Liver (tissue), 9 donors: ENCODE measurements around the gene CDIPT. TPM values are rescaled to one million over a fixed set of nuclear protein-coding genes. Genes with fewer than 3 reads are reported as not detected.

ENCODE experiments used
- DNase-seq: peaks from one replicate; pipeline ENCODE4 v3.0.0-alpha.2; 2017; ENCODE audit warnings: low spot score
- H3K27ac ChIP-seq, 2 donors: one replicate each; pipeline ENCODE4 v1.7.0; 2013; ENCODE audit warnings: inconsistent platforms in 2 of 2, low read length in 2 of 2, control low read depth in 1 of 2, low read depth in 1 of 2, mild to moderate bottlenecking in 1 of 2
- H3K27me3 ChIP-seq, 4 donors: one replicate each; pipeline versions ENCODE4 v1.6.1 to v1.7.0; 2013; ENCODE audit warnings: low read length in 3 of 4, inconsistent platforms in 1 of 4, mild to moderate bottlenecking in 1 of 4, moderate library complexity in 1 of 4; ENCODE audit not compliant: control insufficient read depth in 4 of 4, insufficient read depth in 4 of 4
- H3K36me3 ChIP-seq, 4 donors: one replicate each; pipeline versions ENCODE4 v1.6.1 to v1.7.0; 2013; ENCODE audit warnings: low read length in 3 of 4, mild to moderate bottlenecking in 3 of 4, low read depth in 1 of 4, moderate library complexity in 1 of 4; ENCODE audit not compliant: control insufficient read depth in 4 of 4, insufficient read depth in 3 of 4
- H3K4me1 ChIP-seq, 4 donors: one replicate each; pipeline versions ENCODE4 v1.6.1 to v1.7.0; 2013; ENCODE audit warnings: low read length in 3 of 4, mild to moderate bottlenecking in 3 of 4, moderate library complexity in 1 of 4; ENCODE audit not compliant: control insufficient read depth in 4 of 4, insufficient read depth in 4 of 4
- H3K4me3 ChIP-seq, 3 donors: one replicate each; pipeline versions ENCODE4 v1.6.1 to v1.7.0; 2013; ENCODE audit warnings: low read length in 3 of 3, control low read depth in 1 of 3, low read depth in 1 of 3, mild to moderate bottlenecking in 1 of 3
- H3K9ac ChIP-seq, 2 donors: one replicate each; pipeline ENCODE4 v1.7.0; 2013; ENCODE audit warnings: low read length in 2 of 2, mild to moderate bottlenecking in 2 of 2, moderate library complexity in 2 of 2, control low read depth in 1 of 2, low read depth in 1 of 2
- H3K9me3 ChIP-seq, 4 donors: one replicate each; pipeline versions ENCODE4 v1.6.1 to v1.7.0; 2013; ENCODE audit warnings: low read length in 3 of 4; ENCODE audit not compliant: control insufficient read depth in 4 of 4
- EGR1 ChIP-seq, 2 donors: IDR thresholded peaks; 2 replicates each; pipeline ENCODE4 v1.6.1; 2016 to 2018; ENCODE audit warnings: antibody characterized with exemption in 2 of 2, low read depth in 2 of 2
- FOXA1 ChIP-seq: IDR thresholded peaks from 2 replicates; pipeline ENCODE4 v1.6.1; 2016; ENCODE audit warnings: antibody characterized with exemption
- FOXA2 ChIP-seq: IDR thresholded peaks from 2 replicates; pipeline ENCODE4 v1.6.1; 2016; ENCODE audit warnings: antibody characterized with exemption
- GABPA ChIP-seq, 2 donors: IDR thresholded peaks in 1 of 2; conservative IDR thresholded peaks in 1 of 2; 2 replicates each; pipeline ENCODE4 v1.6.1; 2016; ENCODE audit warnings: antibody characterized with exemption in 2 of 2, mild to moderate bottlenecking in 1 of 2, moderate library complexity in 1 of 2
- HNF4A ChIP-seq, 2 donors: conservative IDR thresholded peaks; 2 replicates each; pipeline ENCODE4 v1.6.1; 2016; ENCODE audit warnings: antibody characterized with exemption in 2 of 2, mild to moderate bottlenecking in 2 of 2
- HNF4G ChIP-seq: IDR thresholded peaks from 2 replicates; pipeline ENCODE4 v1.6.1; 2016; ENCODE audit warnings: antibody characterized with exemption
- JUND ChIP-seq, 2 donors: IDR thresholded peaks; 2 replicates each; pipeline ENCODE4 v1.6.1; 2016; ENCODE audit warnings: antibody characterized with exemption in 2 of 2
- NR2F2 ChIP-seq: IDR thresholded peaks from 2 replicates; pipeline ENCODE4 v1.6.1; 2016; ENCODE audit warnings: antibody characterized with exemption
- RAD21 ChIP-seq, 2 donors: IDR thresholded peaks; 2 replicates each; pipeline ENCODE4 v1.6.1; 2016; ENCODE audit warnings: antibody characterized with exemption in 2 of 2, mild to moderate bottlenecking in 2 of 2
- RXRA ChIP-seq, 2 donors: IDR thresholded peaks; 2 replicates each; pipeline ENCODE4 v1.6.1; 2017 to 2018; ENCODE audit warnings: antibody characterized with exemption in 2 of 2, mild to moderate bottlenecking in 1 of 2
- SP1 ChIP-seq: IDR thresholded peaks from 2 replicates; pipeline ENCODE4 v1.6.1; 2018; ENCODE audit warnings: antibody characterized with exemption, mild to moderate bottlenecking
- TAF1 ChIP-seq: conservative IDR thresholded peaks from 2 replicates; pipeline ENCODE4 v1.6.1; 2016; ENCODE audit warnings: antibody characterized with exemption, mild to moderate bottlenecking
- YY1 ChIP-seq: IDR thresholded peaks from 2 replicates; pipeline ENCODE4 v1.6.1; 2016; ENCODE audit warnings: antibody characterized with exemption, mild to moderate bottlenecking
- WGBS: extraction: QIAGEN DNeasy Blood & Tissue Kit; methylation state at CpG from one replicate; pipeline ENCODE4 v1.1.7; 2013; 5-methylcytosine and 5-hydroxymethylcytosine counted together
- polyA plus RNA-seq, 2 donors: library from polyadenylated mRNA; stranded (reverse) in 1 of 2; unstranded in 1 of 2; fragments of 200-250 nt in 1 of 2; fragments of >200 nt in 1 of 2; fragmentation: Nextera tagmentation in 1 of 2; extraction: Ambion mirVana in 1 of 2; gene quantifications; one replicate each; pipeline versions ENCODE4 v1.2.1 to v1.2.3, GENCODE V29; 2013 to 2015
- total RNA-seq, 2 donors: library from RNA; depleted of rRNA; stranded (reverse); fragments of >200 nt; gene quantifications; one replicate each; pipeline ENCODE4 v1.2.3, GENCODE V29; 2014
- TF ChIP-seq, protein P1 (sequence below): IDR thresholded peaks from 2 replicates; pipeline ENCODE4 v1.6.1; 2016; ENCODE audit warnings: antibody characterized with exemption
- TF ChIP-seq, protein P2 (sequence below): IDR thresholded peaks from 2 replicates; pipeline ENCODE4 v1.6.1; 2016; ENCODE audit warnings: antibody characterized with exemption
- TF ChIP-seq, protein P3 (sequence below): IDR thresholded peaks from 2 replicates; pipeline ENCODE4 v1.6.1; 2016; ENCODE audit warnings: antibody characterized with exemption, mild to moderate bottlenecking
- TF ChIP-seq, protein P4 (sequence below): fragments of 150-350 bp; IDR thresholded peaks from 2 replicates; pipeline ENCODE4 v1.5.1; 2017; ENCODE audit warnings: improper control_type of control experiment, low read depth, low read length; ENCODE audit not compliant: missing input control
- TF ChIP-seq, protein P5 (sequence below): IDR thresholded peaks from 2 replicates; pipeline ENCODE4 v1.6.1; 2016; ENCODE audit warnings: antibody characterized with exemption
- donor health status: healthy.
- donor health status: healthy.
- donor health status: healthy.
- donor health status: healthy.
- donor health status: healthy.

CDIPT gene
- total and polyA plus RNA-seq, 4 donors, result 31.4 to 102 (median 38.4) TPM

DNA sequence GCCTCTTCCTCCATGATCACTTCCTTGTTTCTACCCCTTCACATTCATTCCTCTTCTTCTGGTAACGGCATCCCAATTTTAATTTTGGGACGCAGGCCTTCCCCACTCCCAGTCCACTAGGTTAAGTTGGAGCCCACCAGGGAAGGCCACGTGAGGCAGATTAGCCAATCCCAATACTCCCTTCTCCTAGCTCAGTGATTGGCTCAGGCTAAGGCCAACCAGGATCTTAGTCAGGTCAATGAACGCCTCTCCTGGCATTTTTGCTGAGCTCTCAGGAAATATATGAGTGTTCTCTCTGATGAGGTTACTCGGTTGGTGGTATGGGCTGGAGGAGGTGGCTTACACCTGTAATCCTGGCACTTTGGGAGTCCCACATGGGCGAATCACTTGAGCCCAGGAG is 21.0 kb upstream of the CDIPT start:
- Histone ChIP-seq H3K9me3 (no peaks in the 10 kb centered on the region), H3K36me3 (no peaks in the 10 kb centered on the region), H3K27ac (no peak overlapping the region), H3K27me3 (peaks cover 0 to 2% (median 0%) of the 10 kb centered on the region in 4 donors), H3K4me3 (no peak overlapping the region), H3K9ac (no peak overlapping the region), H3K4me1 (no peaks in the 10 kb centered on the region)
- TF ChIP-seq TAF1, result no peak
- no peak for TF ChIP-seq FOXA1
- TF ChIP-seq, protein P1, sequence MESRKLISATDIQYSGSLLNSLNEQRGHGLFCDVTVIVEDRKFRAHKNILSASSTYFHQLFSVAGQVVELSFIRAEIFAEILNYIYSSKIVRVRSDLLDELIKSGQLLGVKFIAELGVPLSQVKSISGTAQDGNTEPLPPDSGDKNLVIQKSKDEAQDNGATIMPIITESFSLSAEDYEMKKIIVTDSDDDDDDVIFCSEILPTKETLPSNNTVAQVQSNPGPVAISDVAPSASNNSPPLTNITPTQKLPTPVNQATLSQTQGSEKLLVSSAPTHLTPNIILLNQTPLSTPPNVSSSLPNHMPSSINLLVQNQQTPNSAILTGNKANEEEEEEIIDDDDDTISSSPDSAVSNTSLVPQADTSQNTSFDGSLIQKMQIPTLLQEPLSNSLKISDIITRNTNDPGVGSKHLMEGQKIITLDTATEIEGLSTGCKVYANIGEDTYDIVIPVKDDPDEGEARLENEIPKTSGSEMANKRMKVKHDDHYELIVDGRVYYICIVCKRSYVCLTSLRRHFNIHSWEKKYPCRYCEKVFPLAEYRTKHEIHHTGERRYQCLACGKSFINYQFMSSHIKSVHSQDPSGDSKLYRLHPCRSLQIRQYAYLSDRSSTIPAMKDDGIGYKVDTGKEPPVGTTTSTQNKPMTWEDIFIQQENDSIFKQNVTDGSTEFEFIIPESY, result no peak
- no peak for TF ChIP-seq HNF4G
- TF ChIP-seq RXRA (IDR thresholded peaks at IDR 0.05), result no peak
- TF ChIP-seq, protein P2, sequence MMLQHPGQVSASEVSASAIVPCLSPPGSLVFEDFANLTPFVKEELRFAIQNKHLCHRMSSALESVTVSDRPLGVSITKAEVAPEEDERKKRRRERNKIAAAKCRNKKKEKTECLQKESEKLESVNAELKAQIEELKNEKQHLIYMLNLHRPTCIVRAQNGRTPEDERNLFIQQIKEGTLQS, result no peak
- TF ChIP-seq, protein P3, sequence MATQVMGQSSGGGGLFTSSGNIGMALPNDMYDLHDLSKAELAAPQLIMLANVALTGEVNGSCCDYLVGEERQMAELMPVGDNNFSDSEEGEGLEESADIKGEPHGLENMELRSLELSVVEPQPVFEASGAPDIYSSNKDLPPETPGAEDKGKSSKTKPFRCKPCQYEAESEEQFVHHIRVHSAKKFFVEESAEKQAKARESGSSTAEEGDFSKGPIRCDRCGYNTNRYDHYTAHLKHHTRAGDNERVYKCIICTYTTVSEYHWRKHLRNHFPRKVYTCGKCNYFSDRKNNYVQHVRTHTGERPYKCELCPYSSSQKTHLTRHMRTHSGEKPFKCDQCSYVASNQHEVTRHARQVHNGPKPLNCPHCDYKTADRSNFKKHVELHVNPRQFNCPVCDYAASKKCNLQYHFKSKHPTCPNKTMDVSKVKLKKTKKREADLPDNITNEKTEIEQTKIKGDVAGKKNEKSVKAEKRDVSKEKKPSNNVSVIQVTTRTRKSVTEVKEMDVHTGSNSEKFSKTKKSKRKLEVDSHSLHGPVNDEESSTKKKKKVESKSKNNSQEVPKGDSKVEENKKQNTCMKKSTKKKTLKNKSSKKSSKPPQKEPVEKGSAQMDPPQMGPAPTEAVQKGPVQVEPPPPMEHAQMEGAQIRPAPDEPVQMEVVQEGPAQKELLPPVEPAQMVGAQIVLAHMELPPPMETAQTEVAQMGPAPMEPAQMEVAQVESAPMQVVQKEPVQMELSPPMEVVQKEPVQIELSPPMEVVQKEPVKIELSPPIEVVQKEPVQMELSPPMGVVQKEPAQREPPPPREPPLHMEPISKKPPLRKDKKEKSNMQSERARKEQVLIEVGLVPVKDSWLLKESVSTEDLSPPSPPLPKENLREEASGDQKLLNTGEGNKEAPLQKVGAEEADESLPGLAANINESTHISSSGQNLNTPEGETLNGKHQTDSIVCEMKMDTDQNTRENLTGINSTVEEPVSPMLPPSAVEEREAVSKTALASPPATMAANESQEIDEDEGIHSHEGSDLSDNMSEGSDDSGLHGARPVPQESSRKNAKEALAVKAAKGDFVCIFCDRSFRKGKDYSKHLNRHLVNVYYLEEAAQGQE, result no peak
- TF ChIP-seq GABPA (IDR thresholded peaks at IDR 0.05 in 1 of 2, conservative IDR thresholded peaks at IDR 0.05 in 1 of 2), result no peak
- TF ChIP-seq FOXA2, result no peak
- no peak for TF ChIP-seq SP1
- no peak for TF ChIP-seq HNF4A (conservative IDR thresholded peaks at IDR 0.05)
- no peak for TF ChIP-seq JUND (IDR thresholded peaks at IDR 0.05)
- TF ChIP-seq EGR1 (IDR thresholded peaks at IDR 0.05; ENCODE audit: low read depth in 2 of 2), result no peak
- TF ChIP-seq, protein P4, sequence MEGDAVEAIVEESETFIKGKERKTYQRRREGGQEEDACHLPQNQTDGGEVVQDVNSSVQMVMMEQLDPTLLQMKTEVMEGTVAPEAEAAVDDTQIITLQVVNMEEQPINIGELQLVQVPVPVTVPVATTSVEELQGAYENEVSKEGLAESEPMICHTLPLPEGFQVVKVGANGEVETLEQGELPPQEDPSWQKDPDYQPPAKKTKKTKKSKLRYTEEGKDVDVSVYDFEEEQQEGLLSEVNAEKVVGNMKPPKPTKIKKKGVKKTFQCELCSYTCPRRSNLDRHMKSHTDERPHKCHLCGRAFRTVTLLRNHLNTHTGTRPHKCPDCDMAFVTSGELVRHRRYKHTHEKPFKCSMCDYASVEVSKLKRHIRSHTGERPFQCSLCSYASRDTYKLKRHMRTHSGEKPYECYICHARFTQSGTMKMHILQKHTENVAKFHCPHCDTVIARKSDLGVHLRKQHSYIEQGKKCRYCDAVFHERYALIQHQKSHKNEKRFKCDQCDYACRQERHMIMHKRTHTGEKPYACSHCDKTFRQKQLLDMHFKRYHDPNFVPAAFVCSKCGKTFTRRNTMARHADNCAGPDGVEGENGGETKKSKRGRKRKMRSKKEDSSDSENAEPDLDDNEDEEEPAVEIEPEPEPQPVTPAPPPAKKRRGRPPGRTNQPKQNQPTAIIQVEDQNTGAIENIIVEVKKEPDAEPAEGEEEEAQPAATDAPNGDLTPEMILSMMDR, result no peak
- TF ChIP-seq NR2F2, result no peak
- no peak for TF ChIP-seq YY1
- TF ChIP-seq, protein P5, sequence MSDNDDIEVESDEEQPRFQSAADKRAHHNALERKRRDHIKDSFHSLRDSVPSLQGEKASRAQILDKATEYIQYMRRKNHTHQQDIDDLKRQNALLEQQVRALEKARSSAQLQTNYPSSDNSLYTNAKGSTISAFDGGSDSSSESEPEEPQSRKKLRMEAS, result no peak
- no peak for TF ChIP-seq RAD21 (IDR thresholded peaks at IDR 0.05)
- no peak for DNase-seq
- WGBS, result 86% methylated on average over 6 of the region's 6 CpGs
